Measurements from ENCODE around the gene EN2. TPM values are rescaled to one million over a fixed set of nuclear protein-coding genes. Genes with fewer than 3 reads are reported as not detected.

The EN2 gene
- total RNA-seq, 1 experiment from 2014 or later, result 0.07 TPM

- Histone ChIP-seq H4K20me1 (ENCODE audit: control insufficient read depth, insufficient read depth, insufficient read length) (no peaks in the 10 kb centered on the region), H2BK15ac (ENCODE audit: low read depth, low read length) (no peak overlapping the region), H3K27me3 (ENCODE audit: insufficient read depth, low read length) (no peaks in the 10 kb centered on the region), H2AFZ (ENCODE audit: low read length) (no peak overlapping the region), H2BK12ac (ENCODE audit: insufficient read length, low read depth, low read length) (no peak overlapping the region), H3T11ph (ENCODE audit: low read length) (no peak overlapping the region), H3K23me2 (ENCODE audit: insufficient read length, low read depth, low read length, poor library complexity, severe bottlenecking) (no peaks in the 10 kb centered on the region), H3K9ac (ENCODE audit: extremely low read depth, insufficient read length, low read length) (no peak overlapping the region), H3K79me2 (ENCODE audit: insufficient read depth, low read length) (no peaks in the 10 kb centered on the region), H2BK5ac (ENCODE audit: insufficient read length, low read length) (no peak overlapping the region), H3K9me3 (ENCODE audit: control insufficient read depth, low read depth, low read length) (no peaks in the 10 kb centered on the region), H3K14ac (ENCODE audit: insufficient read depth, low read length) (no peak overlapping the region; the same call in 1 of the 2 replicates), H3K4me2 (ENCODE audit: insufficient read depth, insufficient read length, low read length) (no peak overlapping the region), H3K27ac (ENCODE audit: insufficient read length, low read depth, low read length) (no peak overlapping the region), H3K4me1 (ENCODE audit: insufficient read depth, low read length) (no peaks in the 10 kb centered on the region), H3K56ac (ENCODE audit: insufficient read length, low read depth, low read length) (no peak overlapping the region), H4K5ac (ENCODE audit: insufficient read length, low read depth, low read length) (no peak overlapping the region), H2BK20ac (ENCODE audit: low read depth, low read length, poor library complexity, severe bottlenecking) (no peak overlapping the region), H2BK120ac (ENCODE audit: low read depth, low read length, poor library complexity, severe bottlenecking) (no peak overlapping the region), H3K4ac (ENCODE audit: low read depth, low read length) (no peak overlapping the region), H3K79me1 (ENCODE audit: insufficient read depth, low read depth, low read length, poor library complexity, severe bottlenecking) (no peaks in the 10 kb centered on the region), H3K23ac (ENCODE audit: insufficient read length, low read depth, low read length) (no peak overlapping the region), H4K91ac (ENCODE audit: insufficient read length, low read depth, low read length) (no peak overlapping the region), H2AK5ac (ENCODE audit: insufficient read length, low read length) (no peak overlapping the region), H3K18ac (ENCODE audit: insufficient read length, low read depth, low read length) (no peak overlapping the region), H4K8ac (replicated peaks; ENCODE audit: insufficient read length, low read depth, low read length) (no peak overlapping the region)
- Mint-ChIP-seq H3K4me1 (peaks cover 0 to 6% of the 10 kb centered on the region in 2 experiments; a peak in 3 of 4 replicates), H3K4me3 (no peak overlapping the region), H3K36me3 (ENCODE audit: insufficient read depth in 1 of 3, low read depth in 3 of 3) (no peaks in the 10 kb centered on the region), H3K27me3 (ENCODE audit: low read depth) (peaks cover 88% of the 10 kb centered on the region), H3K9me3 (no peaks in the 10 kb centered on the region), H3K27ac (peak overlapping the region in 1 of 3 experiments; percentile 74; a peak in 1 of 7 replicates)
- no peak for DNase-seq
- TF ChIP-seq CTCF (conservative IDR thresholded peaks at IDR 0.05), result no peak
- no CpG with 5 or more reads among the region's 20 CpGs for WGBS (ENCODE audit: extremely low coverage, insufficient read length, low lambda C conversion rate)
Measured at GRCh38 chr7:155427411-155428038, 30.4 kb upstream of the EN2 start.
